Measurements from ENCODE around the gene BAIAP2L1.

DNA sequence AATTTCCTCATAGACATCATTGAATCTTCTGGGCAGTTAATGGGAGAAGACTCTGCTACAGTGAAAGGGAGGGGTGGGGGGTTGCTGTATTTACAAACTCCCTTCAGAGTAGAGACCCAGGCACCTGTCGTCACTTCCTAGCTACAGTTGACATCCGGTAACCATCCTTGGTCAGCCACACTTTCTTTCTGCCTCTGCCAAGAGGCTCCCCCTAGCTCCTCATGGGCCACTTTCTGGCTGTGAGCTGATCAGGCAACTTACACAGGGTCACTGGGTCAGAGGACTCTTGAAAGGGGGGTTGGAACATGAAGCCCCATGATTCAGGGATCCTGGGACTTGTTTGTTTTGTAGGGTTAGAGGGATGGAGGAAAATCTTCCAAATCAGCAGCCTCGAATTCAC lies 150.1 kb downstream of the BAIAP2L1 start:
- TF ChIP-seq, protein P1, sequence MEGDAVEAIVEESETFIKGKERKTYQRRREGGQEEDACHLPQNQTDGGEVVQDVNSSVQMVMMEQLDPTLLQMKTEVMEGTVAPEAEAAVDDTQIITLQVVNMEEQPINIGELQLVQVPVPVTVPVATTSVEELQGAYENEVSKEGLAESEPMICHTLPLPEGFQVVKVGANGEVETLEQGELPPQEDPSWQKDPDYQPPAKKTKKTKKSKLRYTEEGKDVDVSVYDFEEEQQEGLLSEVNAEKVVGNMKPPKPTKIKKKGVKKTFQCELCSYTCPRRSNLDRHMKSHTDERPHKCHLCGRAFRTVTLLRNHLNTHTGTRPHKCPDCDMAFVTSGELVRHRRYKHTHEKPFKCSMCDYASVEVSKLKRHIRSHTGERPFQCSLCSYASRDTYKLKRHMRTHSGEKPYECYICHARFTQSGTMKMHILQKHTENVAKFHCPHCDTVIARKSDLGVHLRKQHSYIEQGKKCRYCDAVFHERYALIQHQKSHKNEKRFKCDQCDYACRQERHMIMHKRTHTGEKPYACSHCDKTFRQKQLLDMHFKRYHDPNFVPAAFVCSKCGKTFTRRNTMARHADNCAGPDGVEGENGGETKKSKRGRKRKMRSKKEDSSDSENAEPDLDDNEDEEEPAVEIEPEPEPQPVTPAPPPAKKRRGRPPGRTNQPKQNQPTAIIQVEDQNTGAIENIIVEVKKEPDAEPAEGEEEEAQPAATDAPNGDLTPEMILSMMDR (IDR thresholded peaks at IDR 0.05): no peak
- no peak for TF ChIP-seq POLR2A (IDR thresholded peaks at IDR 0.05)

All from thyroid gland (tissue), 4 donors.